22Rv1 (cell line): ENCODE data around the gene DCLK2.

ENCODE experiments used
- CTCF ChIP-seq: fragments of 450-650 bp; IDR thresholded peaks from 2 replicates; pipeline ENCODE4 v1.5.1; 2017; ENCODE audit warnings: mild to moderate bottlenecking
- ZFX ChIP-seq: fragments of 450-650 bp; IDR thresholded peaks from 2 replicates; pipeline ENCODE4 v1.6.1; 2017; ENCODE audit warnings: antibody characterized with exemption, borderline replicate concordance

DNA sequence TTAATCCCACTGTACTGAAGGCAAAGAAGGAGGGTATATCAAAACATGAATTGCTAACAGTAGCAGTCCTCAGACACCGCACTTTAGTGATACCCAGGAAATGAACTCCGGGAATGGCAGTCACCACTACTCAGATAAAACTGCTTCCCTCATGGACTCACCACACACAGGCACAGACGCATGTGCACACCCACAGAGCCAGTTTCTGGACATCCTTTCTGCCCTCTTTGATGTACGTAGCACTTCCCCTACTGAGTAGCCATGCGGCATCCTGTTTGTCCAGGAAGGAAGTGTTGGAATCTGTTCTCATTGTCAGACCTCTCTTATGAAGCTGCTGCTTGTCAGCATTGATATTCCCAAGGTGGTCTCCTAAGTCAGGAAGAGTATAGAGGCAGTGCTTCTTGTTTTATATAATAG is 95.7 kb downstream of the DCLK2 start:
- TF ChIP-seq CTCF (no peak), ZFX (no peak)
